AG09309 (cell line): Measurements from ENCODE around the gene MYF5.

Experiments
- DNase-seq: peaks from one replicate; pipeline ENCODE4 v3.0.0-alpha.2; 2010; ENCODE audit warnings: low read depth
- H3K4me3 ChIP-seq: 2 replicates; pipeline ENCODE4 v1.5.1; 2011; ENCODE audit warnings: mild to moderate bottlenecking, low read depth, low read length, moderate library complexity; ENCODE audit not compliant: control insufficient read depth
- CTCF ChIP-seq: IDR thresholded peaks from 2 replicates; pipeline ENCODE4 v1.5.1; 2011; ENCODE audit warnings: mild to moderate bottlenecking, low read depth, low read length, inconsistent platforms; ENCODE audit not compliant: insufficient read depth, control insufficient read depth; ENCODE audit errors: missing control alignments

Gene MYF5

GRCh38 chr12:80698847-80699542 lies 17.7 kb upstream of the MYF5 start:
- DNase-seq, result no peak
- TF ChIP-seq CTCF, result no peak
- no peak overlapping the region for H3K4me3 ChIP-seq

- DNase-seq, result no peak
- no peak for TF ChIP-seq CTCF
- no peak overlapping the region for H3K4me3 ChIP-seq
Measured at GRCh38 chr12:80700327-80700726, 16.4 kb upstream of the MYF5 start.

- no peak for DNase-seq
- H3K4me3 ChIP-seq, result no peak overlapping the region
- no peak for TF ChIP-seq CTCF
Measured at GRCh38 chr12:80701388-80701787, 15.3 kb upstream of the MYF5 start.

- TF ChIP-seq CTCF, result no peak
- peak; percentile 24 for DNase-seq
- no peak overlapping the region for H3K4me3 ChIP-seq
Measured at GRCh38 chr12:80702889-80703805, 13.6 kb upstream of the MYF5 start.

- DNase-seq, result no peak
- no peak for TF ChIP-seq CTCF
- no peak overlapping the region for H3K4me3 ChIP-seq
Measured at GRCh38 chr12:80704420-80704819, 12.3 kb upstream of the MYF5 start.

GRCh38 chr12:80707126-80707829 lies 9.4 kb upstream of the MYF5 start, which contains the start of gene MYF6:
TSS of gene MYF6 (plus strand) at chr12:80707634. CDS start at chr12:80707720, 86 bp downstream.
- peak within 1 kb of the TSS; percentile 9 for H3K4me3 ChIP-seq
- DNase-seq, result no peak
- TF ChIP-seq CTCF, result no peak
